Sigmoid colon (tissue), 3 donors: ENCODE data around the gene CWF19L2.

ENCODE experiments used
- POLR2A ChIP-seq, 2 donors: fragments of 450-650 bp; IDR thresholded peaks; one replicate each; pipeline ENCODE4 v1.6.1; 2016; ENCODE audit warnings: antibody characterized with exemption in 2 of 2, mild to moderate bottlenecking in 2 of 2, moderate library complexity in 2 of 2
- TF ChIP-seq, protein P1 (sequence below), 4 experiments: fragments of 450-650 bp in 3 of 4; fragments of 200-600 bp in 1 of 4; IDR thresholded peaks; one replicate each; pipeline ENCODE4 v1.5.1; 2016 to 2019; ENCODE audit warnings: antibody characterized with exemption in 4 of 4, mild to moderate bottlenecking in 3 of 4, moderate library complexity in 2 of 4

DNA sequence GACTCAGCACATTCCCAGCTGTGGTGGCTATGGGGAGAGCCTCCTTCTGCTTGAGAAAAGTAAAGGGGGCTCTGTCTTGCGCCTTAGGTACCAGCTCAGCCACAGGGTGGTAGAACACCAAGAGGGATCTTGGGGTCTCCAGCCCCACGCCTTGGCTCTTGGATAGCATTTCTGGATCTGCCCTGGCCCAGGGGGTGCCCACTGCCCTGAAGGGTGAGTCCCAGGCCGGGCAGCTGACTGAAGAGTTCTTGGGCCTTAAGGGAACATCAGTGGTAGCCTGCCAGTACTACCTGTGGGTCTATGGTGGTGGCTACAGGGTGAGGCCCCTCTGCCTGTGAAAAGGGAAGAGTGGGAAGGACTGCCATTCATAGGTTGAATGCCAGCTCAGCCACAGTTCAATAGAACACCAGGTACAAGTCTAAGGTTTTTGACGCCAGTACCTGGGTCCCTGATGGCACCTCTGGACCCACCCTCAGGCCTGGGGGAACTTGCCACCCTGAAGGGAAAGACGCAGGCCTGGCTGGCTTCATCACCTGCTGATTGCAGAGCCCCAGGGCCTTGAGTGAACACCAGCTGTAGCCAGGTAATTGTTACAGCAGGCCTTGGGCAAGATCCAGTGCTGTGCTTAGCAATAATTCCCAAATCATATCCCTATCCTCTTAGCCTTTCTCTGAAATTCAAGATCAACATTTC is 3.9 kb downstream of the CWF19L2 start:
- no peak for TF ChIP-seq POLR2A (IDR thresholded peaks at IDR 0.05)
- TF ChIP-seq, protein P1, sequence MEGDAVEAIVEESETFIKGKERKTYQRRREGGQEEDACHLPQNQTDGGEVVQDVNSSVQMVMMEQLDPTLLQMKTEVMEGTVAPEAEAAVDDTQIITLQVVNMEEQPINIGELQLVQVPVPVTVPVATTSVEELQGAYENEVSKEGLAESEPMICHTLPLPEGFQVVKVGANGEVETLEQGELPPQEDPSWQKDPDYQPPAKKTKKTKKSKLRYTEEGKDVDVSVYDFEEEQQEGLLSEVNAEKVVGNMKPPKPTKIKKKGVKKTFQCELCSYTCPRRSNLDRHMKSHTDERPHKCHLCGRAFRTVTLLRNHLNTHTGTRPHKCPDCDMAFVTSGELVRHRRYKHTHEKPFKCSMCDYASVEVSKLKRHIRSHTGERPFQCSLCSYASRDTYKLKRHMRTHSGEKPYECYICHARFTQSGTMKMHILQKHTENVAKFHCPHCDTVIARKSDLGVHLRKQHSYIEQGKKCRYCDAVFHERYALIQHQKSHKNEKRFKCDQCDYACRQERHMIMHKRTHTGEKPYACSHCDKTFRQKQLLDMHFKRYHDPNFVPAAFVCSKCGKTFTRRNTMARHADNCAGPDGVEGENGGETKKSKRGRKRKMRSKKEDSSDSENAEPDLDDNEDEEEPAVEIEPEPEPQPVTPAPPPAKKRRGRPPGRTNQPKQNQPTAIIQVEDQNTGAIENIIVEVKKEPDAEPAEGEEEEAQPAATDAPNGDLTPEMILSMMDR (IDR thresholded peaks at IDR 0.05): no peak
